HG02623 (cell line): ENCODE measurements around the gene HLA-F.
A peak's percentile ranks its signal among the peaks of the same experiment; 100 is the strongest.

Experiments
- ATAC-seq: cut with Tn5 transposase; IDR thresholded peaks from one replicate; pipeline ENCODE4 v1.9.1; 2021; ENCODE audit warnings: moderate library complexity; ENCODE audit not compliant: unreplicated experiment

The HLA-F gene

DNA sequence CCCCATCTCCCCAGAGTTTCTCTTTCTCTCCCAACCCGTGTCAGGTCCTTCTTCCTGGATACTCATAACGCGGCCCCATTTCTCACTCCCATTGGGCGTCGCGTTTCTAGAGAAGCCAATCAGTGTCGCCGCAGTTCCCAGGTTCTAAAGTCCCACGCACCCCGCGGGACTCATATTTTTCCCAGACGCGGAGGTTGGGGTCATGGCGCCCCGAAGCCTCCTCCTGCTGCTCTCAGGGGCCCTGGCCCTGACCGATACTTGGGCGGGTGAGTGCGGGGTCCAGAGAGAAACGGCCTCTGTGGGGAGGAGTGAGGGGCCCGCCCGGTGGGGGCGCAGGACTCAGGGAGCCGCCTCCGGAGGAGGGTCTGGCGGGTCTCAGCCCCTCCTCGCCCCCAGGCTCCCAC lies at the start of gene HLA-F:
HLA-F (plus strand) TSS at position 173 of the 404 bp plus-strand sequence; CDS start at position 203, 30 bp downstream.
- ATAC-seq, result peak; percentile 90

DNA sequence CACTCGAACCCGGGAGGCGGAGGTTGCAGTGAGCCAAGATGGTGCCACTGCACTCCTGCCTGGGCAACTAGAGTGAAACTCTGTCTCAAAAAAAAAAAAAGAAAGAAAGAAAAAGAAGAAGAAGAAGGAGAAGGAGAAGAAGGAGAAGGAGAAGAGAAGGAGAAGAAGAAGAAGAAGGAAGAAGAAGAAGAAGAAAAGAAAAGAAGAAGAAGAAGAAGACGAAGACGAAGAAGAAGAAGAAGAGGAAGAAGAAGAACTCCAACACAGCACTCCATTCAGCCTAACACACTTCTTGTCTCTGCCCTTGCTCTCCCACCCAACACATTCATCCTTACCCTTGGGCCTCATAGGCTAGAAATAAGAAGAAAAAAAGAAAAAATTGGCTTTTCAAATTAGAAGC lies 49.2 kb upstream of the HLA-F start:
- no peak for ATAC-seq

- ATAC-seq, result no peak
Measured at GRCh38 chr6:29675561-29675960, 47.7 kb upstream of the HLA-F start.

DNA sequence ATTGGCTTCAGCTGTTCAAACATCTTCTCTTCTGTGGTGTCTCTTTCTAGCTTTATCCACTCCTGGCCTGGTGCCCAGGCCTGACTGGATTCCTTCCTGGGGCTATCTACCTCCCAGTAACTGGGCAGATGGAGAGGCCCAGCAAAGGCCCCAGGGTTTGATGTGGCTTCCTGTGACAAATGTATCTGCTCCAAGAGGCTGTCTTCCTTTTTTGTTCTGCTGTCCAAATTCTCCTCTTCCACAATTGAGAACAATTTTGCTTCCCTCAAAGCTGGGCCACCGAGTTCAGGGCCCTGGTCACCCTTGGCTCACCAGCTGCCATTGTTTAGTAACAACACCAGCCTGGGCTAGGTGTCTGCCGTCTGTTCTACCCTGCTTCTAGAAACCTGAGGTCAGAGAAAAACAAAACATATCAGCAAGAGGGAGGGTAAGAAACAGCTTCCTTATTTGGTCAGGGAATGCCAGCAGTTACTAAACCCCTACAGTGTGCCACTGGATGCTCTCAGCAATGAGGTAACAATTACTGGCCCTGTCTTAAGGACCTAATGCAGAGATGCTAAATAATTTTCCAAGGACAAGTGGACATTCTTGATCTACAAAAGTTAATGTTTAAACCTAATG lies 46.1 kb upstream of the HLA-F start:
- no peak for ATAC-seq

- no peak for ATAC-seq
Measured at GRCh38 chr6:29678114-29678513, 45.1 kb upstream of the HLA-F start.

DNA sequence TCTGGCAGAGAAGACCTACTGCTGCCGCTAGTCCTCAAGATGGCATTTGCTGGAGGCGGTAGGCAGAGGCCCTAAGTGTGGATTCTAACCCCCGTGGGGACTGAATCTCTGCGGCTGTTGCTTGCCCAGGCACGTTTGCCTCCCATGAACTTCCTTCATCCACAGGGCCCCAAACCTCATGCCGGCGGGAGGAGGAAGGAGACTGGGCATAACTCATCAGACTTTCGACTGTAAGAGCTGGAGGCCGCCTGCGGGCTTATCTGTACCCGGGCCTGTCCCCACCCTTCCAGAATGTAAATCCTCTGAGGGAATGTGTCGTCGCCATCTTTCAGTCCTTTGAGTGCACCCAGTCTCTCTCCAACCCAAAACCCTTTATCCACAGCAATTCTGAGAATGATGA lies 43.3 kb upstream of the HLA-F start:
- ATAC-seq, result no peak

GRCh38 chr6:29680416-29680815 lies 42.8 kb upstream of the HLA-F start:
- ATAC-seq, result no peak

GRCh38 chr6:29680904-29681303 lies 42.3 kb upstream of the HLA-F start, which contains the start of gene ZFP57:
TSS of gene ZFP57 (minus strand) at chr6:29681152. CDS start at chr6:29677003, 4,149 bp downstream.
- no peak for ATAC-seq

DNA sequence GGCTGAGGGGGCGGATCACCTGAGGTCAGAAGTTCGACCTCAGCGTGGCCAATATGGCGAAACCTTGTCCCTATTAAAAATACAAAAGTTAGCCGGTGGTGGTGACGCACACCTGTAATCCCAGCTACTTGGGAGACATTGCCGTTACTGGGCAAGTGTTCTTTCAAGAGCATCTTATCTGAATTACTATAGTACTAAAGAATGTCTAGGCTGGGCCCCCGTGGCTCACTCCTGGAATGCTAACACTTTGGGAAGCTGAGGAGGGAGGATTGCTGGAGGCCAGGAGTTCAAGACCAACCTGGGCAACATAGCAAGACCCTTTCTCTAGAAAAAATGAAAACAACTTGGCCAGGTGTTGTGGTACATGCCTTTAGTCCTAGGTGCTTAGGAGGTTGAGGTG lies 41.4 kb upstream of the HLA-F start:
- ATAC-seq, result no peak

GRCh38 chr6:29685718-29686326 lies 37.4 kb upstream of the HLA-F start:
- ATAC-seq, result no peak

- ATAC-seq, result no peak
Measured at GRCh38 chr6:29694637-29695036, 28.6 kb upstream of the HLA-F start.

DNA sequence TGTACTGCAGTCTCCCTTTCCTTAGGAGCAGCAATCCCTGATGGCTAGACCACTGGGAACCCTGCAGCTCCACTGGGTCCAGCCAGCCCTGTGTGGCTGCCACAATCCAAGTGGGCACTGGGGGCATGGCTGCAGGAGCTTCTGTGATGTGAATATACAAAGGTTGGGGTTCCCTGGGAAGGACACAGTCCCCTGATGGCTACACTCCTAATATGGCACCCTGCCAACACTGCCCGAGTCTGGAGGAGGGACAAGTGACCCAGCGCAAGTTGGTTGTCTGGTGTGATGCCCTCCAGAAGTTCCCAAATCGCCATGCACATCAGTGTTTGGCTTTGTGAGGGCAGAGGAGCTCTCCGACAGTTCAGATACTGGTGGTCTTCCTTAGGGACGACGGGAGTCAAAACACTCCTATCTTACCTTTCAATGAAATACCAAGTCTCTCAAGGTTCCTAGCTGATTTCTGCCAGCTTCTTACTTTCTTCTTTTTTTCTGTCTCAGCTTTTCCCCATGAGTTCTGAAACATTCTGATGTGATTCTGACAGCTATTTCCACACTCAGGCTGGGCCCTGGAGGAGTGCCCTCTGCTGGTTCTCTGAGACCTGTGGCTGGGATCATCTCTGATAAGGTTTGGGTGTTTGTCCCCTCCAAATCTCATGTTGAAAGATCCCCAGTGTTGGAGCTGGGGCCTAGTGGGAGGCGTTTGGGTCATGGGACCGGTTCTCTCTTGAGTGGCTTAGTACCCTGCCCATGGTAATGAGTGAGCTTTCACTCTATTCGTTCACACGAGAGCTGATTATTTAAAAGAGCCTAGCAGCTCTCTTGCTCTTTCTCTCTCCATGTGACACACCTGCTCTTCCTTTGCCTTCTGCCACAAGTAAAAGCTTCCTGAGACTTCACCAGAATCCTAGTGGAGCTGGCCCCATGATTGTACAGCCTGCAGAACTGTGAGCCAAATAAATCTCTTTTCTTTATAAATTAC lies 26.8 kb upstream of the HLA-F start:
- ATAC-seq, result no peak

DNA sequence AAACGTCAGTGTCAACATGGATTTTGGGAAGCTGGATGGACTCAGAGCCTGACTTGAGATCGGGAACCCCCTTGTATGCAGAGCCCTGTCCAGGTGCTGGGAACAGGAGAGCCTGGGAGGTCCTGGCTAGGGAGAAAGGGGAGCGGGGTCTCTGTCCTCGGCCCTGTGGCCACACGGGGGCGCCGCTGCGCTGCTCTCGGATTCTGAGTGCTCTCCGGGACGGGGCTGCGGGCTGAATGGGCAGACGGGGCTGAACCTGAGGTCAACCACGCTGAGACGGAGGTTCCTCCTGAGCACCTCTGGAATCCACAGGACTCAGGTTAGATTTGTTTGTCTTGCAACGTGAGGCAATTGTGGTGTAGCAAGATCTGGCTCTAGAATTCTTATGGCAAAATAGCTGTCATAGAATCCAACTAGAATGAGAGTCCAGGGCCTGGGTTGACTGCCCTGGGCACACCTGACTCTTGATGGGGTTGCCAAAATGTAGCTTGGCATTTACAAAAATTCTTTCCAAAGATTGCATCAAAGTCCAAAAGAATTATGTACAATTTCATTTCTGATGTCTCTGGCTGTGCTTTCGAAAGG lies 20.6 kb upstream of the HLA-F start:
- ATAC-seq, result no peak

DNA sequence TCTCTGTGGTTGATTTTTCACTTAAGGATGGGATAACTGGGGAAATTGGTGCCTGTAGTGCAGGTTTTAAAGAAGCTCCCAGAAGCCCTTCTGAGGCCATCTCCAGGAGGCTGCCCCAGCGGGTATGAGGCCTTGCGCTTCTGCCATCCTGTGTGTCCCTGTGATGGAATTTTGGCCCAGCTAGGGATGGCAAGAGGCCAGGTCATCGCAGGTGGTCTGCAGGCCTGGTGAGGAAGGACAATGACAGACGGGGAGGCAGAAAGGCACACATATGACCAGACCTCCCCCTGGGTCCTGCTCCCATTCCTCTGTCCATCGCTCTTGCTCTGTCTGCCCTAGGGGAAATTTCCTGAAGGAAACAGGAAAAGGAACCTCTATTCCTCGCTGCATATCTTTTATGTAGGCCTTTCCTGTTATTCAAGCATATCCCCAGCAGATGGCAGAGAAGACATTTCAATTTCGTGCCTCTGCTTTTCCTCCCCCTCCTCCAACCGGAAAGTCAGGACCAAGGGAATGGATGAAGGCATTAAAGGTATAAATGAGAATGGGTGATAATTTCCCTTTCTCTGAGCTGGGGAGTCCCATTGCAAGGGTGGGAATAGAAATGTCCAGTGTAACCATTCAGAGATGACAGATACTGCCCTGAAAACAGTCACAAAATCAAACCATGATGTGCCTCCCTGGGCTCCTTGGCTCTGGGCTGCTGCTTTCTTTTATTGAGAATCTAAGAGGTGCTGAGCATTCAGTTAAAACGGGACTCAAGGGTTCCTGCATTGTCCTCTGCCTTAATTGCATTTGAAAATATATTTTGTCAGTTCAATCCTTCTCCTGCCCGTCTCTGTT lies 17.6 kb upstream of the HLA-F start:
- ATAC-seq, result no peak

GRCh38 chr6:29708432-29709179 lies 14.6 kb upstream of the HLA-F start:
- no peak for ATAC-seq

DNA sequence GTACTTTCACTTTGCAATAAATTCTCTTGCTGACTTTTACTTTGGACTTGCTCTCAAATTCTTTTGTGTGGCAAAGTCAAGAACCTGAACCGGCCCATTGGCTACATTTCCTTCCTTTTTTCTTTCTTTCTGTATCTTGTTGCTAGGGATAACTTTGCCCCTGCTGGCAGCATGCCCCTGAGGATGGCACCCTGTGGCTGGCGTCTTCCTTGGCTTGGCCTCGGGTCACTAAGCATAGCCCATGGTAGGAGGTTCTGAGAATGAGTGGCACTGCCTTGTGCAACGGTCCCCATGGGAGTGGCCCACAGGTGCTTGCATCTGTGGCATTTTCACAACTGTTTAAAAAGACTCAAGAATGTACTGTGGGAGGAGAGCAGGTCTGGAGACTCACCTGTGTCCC lies 14.0 kb upstream of the HLA-F start:
- ATAC-seq, result no peak

GRCh38 chr6:29710281-29710941 lies 12.8 kb upstream of the HLA-F start:
- ATAC-seq, result no peak

DNA sequence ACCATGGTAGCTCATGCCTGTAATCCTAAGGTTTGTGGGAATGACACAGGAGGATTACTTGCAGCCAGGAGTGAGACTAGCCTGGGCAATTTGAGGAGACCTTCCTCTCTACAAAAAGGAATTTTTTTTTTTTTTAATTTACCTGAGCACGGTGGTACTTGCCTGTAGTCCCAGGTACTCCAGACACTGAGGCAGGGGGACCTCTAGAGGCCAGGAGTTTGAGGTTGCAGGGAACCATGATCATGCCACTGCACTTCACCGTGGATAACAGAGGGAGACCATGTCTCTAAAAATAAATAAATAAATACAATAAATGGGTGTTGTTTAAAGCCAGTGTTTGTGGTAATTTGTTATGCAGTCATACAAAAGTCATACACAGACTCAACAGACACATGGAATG lies 2.4 kb upstream of the HLA-F start:
- ATAC-seq, result no peak
